SU-DHL-6 (cell line): ENCODE measurements around the gene PPP2R2B.

Experiments
- CTCF ChIP-seq: fragments of 200-600 bp; sonication (generic); IDR thresholded peaks from one replicate; pipeline ENCODE4 v1.5.1; 2017; ENCODE audit warnings: antibody characterized with exemption, mild to moderate bottlenecking, low read length, moderate library complexity; ENCODE audit not compliant: insufficient read depth, poor library complexity, severe bottlenecking
- EZH2phosphoT487 ChIP-seq: fragments of 200-600 bp; sonication (generic), shearing (Covaris generic); conservative IDR thresholded peaks from 2 replicates; pipeline ENCODE4 v1.6.1; 2018; ENCODE audit warnings: mild to moderate bottlenecking, antibody characterized with exemption, low read length, moderate library complexity, mixed read lengths

GRCh38 chr5:146568161-146568560, 310.4 kb downstream of the PPP2R2B start:
- no peak for TF ChIP-seq CTCF
- no peak for TF ChIP-seq EZH2phosphoT487
